ENCODE results near the gene ZNF445. TPM values are rescaled to one million over a fixed set of nuclear protein-coding genes. Genes with fewer than 3 reads are reported as not detected.
A peak's percentile ranks its signal among the peaks of the same experiment; 100 is the strongest.

ZNF445 gene
- total and polyA plus RNA-seq, 10 donors: 1.2 to 29.0 (median 16.9) TPM

- H3K36me3 ChIP-seq: no peaks in the 10 kb centered on the region
- no peak overlapping the region for H3K27ac ChIP-seq
- no peak for TF ChIP-seq POLR2A (IDR thresholded peaks at IDR 0.05)
- TF ChIP-seq CTCF (IDR thresholded peaks at IDR 0.05 in 8 of 11, conservative IDR thresholded peaks at IDR 0.05 in 3 of 11): no peak
- TF ChIP-seq POLR2AphosphoS5 (IDR thresholded peaks at IDR 0.05): no peak
- H3K27me3 ChIP-seq (replicated peaks in 1 of 7): peaks cover 0 to 16% (median 0%) of the 10 kb centered on the region in 7 donors
- H3K4me3 ChIP-seq: no peak overlapping the region
- H3K9me3 ChIP-seq: no peaks in the 10 kb centered on the region
- WGBS, 5 donors: 32 to 53% (median 45%) methylated on average over 2 of the region's 2 CpGs
- intact Hi-C loops (cut with DNase I; ENCODE audit: low total_unique reads): no loop called here
- DNase-seq: no peak
- peaks cover 0 to 12% (median 2%) of the 10 kb centered on the region in 6 donors for H3K4me1 ChIP-seq
These were observed 41.3 kb upstream of the ZNF445 start for GRCh38 chr3:44518782-44519156.

- TF ChIP-seq CTCF (IDR thresholded peaks at IDR 0.05 in 8 of 11, conservative IDR thresholded peaks at IDR 0.05 in 3 of 11) (no peak), POLR2A (IDR thresholded peaks at IDR 0.05) (no peak), POLR2AphosphoS5 (IDR thresholded peaks at IDR 0.05) (no peak)
- Histone ChIP-seq H3K36me3 (no peaks in the 10 kb centered on the region), H3K27ac (no peak overlapping the region), H3K27me3 (replicated peaks in 1 of 7) (peaks cover 0 to 7% (median 0%) of the 10 kb centered on the region in 7 donors), H3K4me1 (peaks cover 3 to 24% (median 7%) of the 10 kb centered on the region in 6 donors), H3K4me3 (no peak overlapping the region), H3K9me3 (no peaks in the 10 kb centered on the region)
- intact Hi-C loops (cut with DNase I; ENCODE audit: low total_unique reads): no loop called here
- WGBS, 5 donors: 30 to 56% (median 55%) methylated on average over 2 to 3 of the region's 3 CpGs
- DNase-seq: no peak
These were observed 38.8 kb upstream of the ZNF445 start for GRCh38 chr3:44516230-44516629.

GRCh38 chr3:44513513-44513912 is 36.0 kb upstream of the ZNF445 start:
- Histone ChIP-seq H3K36me3 (no peaks in the 10 kb centered on the region), H3K4me3 (no peak overlapping the region), H3K9me3 (no peaks in the 10 kb centered on the region), H3K4me1 (peaks cover 12 to 43% (median 23%) of the 10 kb centered on the region in 6 donors), H3K27ac (no peak overlapping the region), H3K27me3 (replicated peaks in 1 of 7) (no peaks in the 10 kb centered on the region)
- TF ChIP-seq POLR2AphosphoS5 (IDR thresholded peaks at IDR 0.05) (no peak), CTCF (IDR thresholded peaks at IDR 0.05 in 8 of 11, conservative IDR thresholded peaks at IDR 0.05 in 3 of 11) (no peak), POLR2A (IDR thresholded peaks at IDR 0.05) (no peak)
- intact Hi-C loops (cut with DNase I; ENCODE audit: low total_unique reads): no loop called here
- no peak for DNase-seq
- 40 to 52% (median 49%) methylated on average over 3 of the region's 3 CpGs for WGBS, 5 donors

GRCh38 chr3:44511238-44511566 is 33.7 kb upstream of the ZNF445 start:
- peaks cover 0 to 6% (median under 1%) of the 10 kb centered on the region in 8 donors for H3K9me3 ChIP-seq
- peak overlapping the region; percentile 71 to 98 (median 86) for H3K4me3 ChIP-seq
- intact Hi-C loops (cut with DNase I; ENCODE audit: low total_unique reads): no loop called here
- peaks cover 12 to 46% (median 28%) of the 10 kb centered on the region in 6 donors for H3K4me1 ChIP-seq
- TF ChIP-seq POLR2AphosphoS5 (IDR thresholded peaks at IDR 0.05) (no peak), POLR2A (IDR thresholded peaks at IDR 0.05) (no peak), CTCF (IDR thresholded peaks at IDR 0.05 in 8 of 11, conservative IDR thresholded peaks at IDR 0.05 in 3 of 11) (no peak)
- no peaks in the 10 kb centered on the region for H3K27me3 ChIP-seq (replicated peaks in 1 of 7)
- no peak for DNase-seq
- H3K27ac ChIP-seq: peak overlapping the region; percentile 84 to 94 (median 91)
- peaks cover 0 to 16% (median 2%) of the 10 kb centered on the region in 6 donors for H3K36me3 ChIP-seq
- WGBS, 5 donors: 38 to 53% (median 48%) methylated on average over 4 of the region's 4 CpGs
